LNCAP (cell line): ENCODE results near the gene CYP17A1.

Experiments
- TF ChIP-seq, protein P1 (sequence below): fragments of 450-650 bp; IDR thresholded peaks from 2 replicates; pipeline ENCODE4 v1.5.1; 2017; ENCODE audit warnings: mild to moderate bottlenecking

Gene CYP17A1

GRCh38 chr10:102841827-102842345 lies 4.7 kb upstream of the CYP17A1 start:
- TF ChIP-seq, protein P1, sequence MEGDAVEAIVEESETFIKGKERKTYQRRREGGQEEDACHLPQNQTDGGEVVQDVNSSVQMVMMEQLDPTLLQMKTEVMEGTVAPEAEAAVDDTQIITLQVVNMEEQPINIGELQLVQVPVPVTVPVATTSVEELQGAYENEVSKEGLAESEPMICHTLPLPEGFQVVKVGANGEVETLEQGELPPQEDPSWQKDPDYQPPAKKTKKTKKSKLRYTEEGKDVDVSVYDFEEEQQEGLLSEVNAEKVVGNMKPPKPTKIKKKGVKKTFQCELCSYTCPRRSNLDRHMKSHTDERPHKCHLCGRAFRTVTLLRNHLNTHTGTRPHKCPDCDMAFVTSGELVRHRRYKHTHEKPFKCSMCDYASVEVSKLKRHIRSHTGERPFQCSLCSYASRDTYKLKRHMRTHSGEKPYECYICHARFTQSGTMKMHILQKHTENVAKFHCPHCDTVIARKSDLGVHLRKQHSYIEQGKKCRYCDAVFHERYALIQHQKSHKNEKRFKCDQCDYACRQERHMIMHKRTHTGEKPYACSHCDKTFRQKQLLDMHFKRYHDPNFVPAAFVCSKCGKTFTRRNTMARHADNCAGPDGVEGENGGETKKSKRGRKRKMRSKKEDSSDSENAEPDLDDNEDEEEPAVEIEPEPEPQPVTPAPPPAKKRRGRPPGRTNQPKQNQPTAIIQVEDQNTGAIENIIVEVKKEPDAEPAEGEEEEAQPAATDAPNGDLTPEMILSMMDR, result no peak

DNA sequence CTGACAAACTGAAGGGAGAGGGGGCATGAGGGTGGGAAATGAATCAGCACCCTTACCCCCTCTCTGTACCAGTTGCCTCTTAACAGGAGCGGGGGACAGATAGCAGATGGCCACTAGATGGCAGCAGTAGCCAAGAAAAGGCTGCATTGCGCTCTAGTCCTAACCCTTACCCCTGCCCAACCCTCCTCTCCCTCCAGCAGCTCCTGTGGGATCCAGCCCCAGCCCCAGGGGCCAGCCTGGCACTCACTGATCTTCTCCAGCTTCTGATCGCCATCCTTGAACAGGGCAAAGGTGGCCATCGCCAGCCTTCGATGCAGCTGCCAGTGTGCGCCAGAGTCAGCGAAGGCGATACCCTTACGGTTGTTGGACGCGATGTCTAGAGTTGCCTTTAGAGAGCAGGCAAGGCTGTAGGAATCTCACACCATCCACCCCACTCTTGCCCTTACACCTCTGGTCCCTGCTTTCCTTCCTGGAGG lies 2.2 kb downstream of the CYP17A1 start:
- TF ChIP-seq, protein P1, result peak; percentile 82

DNA sequence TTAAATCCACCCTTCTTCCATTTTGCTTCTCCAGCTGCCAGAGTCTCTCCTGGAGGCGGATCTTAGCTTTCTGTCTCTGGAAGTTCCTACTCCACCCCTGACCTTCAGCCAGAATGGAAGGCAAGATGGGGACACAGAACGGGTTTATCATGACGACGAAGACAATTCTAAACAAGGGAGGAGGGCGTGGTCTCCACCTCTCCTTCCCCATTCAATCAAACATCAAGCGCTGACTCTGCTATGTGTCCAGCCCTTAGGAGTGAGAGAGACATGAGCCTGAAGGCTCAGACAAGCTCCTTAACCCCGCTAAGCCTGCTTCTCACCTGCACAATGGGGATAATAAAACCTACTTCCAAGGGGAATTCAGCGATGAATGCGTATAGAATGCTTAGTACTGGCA lies 3.1 kb downstream of the CYP17A1 start:
- TF ChIP-seq, protein P1, result no peak

- TF ChIP-seq, protein P1, result no peak
Measured at GRCh38 chr10:102832987-102833386, 4.2 kb downstream of the CYP17A1 start.

GRCh38 chr10:102832248-102832647 lies 5.0 kb downstream of the CYP17A1 start:
- TF ChIP-seq, protein P1, result no peak

DNA sequence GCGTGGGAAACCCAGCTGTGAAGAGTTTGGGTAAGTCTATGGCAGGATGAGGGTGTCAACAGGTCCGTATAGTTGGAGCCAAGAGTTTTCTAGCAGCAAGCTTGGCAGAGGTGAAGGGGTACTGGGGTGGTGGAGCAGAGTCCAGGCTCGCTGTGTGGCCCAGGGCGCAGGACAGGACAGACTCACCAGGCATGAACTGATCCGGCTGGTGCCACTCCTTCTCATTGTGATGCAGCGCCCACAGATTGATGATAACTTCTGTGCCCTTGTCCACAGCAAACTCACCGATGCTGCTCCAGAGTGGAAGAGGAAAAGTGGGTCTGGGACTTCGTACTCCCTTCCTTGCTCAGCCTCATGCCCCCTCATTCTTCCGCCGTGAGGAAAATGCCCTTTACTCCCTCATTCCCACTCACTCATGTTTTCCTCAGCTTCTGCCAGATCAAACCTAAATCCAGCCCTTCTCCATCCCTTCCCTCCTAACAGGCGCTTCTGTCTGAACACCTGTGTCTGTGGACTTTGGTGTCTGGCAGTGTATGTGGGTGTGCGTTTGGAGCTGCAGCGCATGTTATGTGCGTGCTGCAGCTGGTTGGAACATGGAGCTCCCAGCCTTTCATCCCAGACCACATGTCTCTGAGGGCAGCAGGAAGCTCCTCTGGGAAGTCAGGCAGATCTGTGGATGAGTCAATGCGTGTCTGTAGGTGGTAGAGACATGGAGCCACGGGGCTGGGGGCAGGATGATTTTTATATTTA lies 5.7 kb downstream of the CYP17A1 start:
- TF ChIP-seq, protein P1, result no peak

DNA sequence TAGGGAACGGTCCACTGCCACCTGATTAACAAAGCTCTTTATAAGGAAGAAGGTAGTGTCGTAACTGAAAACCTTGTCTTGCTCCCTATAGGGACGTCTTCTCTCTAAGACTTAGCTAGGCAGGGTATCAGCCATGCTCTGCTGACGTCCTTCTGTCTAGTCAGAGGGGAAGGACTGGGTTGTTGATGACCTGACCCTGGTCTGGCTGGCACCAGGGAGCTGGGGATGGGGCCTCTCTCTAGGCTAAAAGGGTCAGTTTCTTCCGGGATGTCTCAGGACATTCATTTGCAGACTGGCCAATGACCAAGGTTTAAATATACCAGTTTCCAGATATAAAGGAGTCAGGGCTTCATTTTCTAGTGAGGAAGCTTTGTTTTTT lies 9.6 kb downstream of the CYP17A1 start:
- TF ChIP-seq, protein P1, result no peak
